NCI-H2227 (cell line): Measurements from ENCODE around the gene DIS3.
"Not testable (repeated sequence)": the region's sequence is repeated elsewhere in the genome, so short reads cannot be mapped to it uniquely, and the experiment has no call there.

Source experiments
- DNase-seq: peaks from one replicate; lab custom pipeline; 2025; ENCODE audit not compliant: unreplicated experiment; lab: John Stamatoyannopoulos, UW

DIS3 gene

GRCh38 chr13:72754111-72754510 lies 27.6 kb downstream of the DIS3 start:
- no peak for DNase-seq

GRCh38 chr13:72751220-72751619 lies 30.5 kb downstream of the DIS3 start:
- no peak for DNase-seq

GRCh38 chr13:72745260-72745659 lies 36.4 kb downstream of the DIS3 start:
- DNase-seq, result no peak

GRCh38 chr13:72740015-72740414 lies 41.7 kb downstream of the DIS3 start:
- DNase-seq, result no peak

GRCh38 chr13:72737033-72737432 lies 44.7 kb downstream of the DIS3 start:
- DNase-seq, result no peak

GRCh38 chr13:72728290-72728605 lies 53.5 kb downstream of the DIS3 start:
- no peak for DNase-seq

GRCh38 chr13:72727417-72728289 lies 54.0 kb downstream of the DIS3 start, which contains the start of the genes BORA and MZT1:
BORA (plus strand) TSS chr13:72727923; CDS start chr13:72728941, 1,018 bp downstream.
MZT1 (minus strand) TSS chr13:72727629; CDS start chr13:72727602, 27 bp downstream.
- peak; percentile 97 for DNase-seq

- peak; percentile 67 for DNase-seq
Observed at GRCh38 chr13:72726726-72727416, 54.8 kb downstream of the DIS3 start.

- DNase-seq, result not testable (repeated sequence)
Observed at GRCh38 chr13:72726185-72726584, 55.5 kb downstream of the DIS3 start.

GRCh38 chr13:72716776-72717175 lies 64.9 kb downstream of the DIS3 start:
- DNase-seq, result no peak
